ENCODE data around the gene ARHGAP21.

The ARHGAP21 gene

GRCh38 chr10:24551161-24551560 is 172.5 kb downstream of the ARHGAP21 start:
- no peaks in the 10 kb centered on the region for H3K9me3 ChIP-seq (ENCODE audit: insufficient read depth, low read depth, low read length)
- no peaks in the 10 kb centered on the region for H3F3A ChIP-seq (ENCODE audit: low read depth)
- no peaks in the 10 kb centered on the region for H3K79me2 ChIP-seq (ENCODE audit: insufficient read depth, low read length)
- H3K4me2 ChIP-seq (ENCODE audit: low read depth, low read length, poor library complexity, severe bottlenecking): no peak overlapping the region
- no peak overlapping the region for H2AFZ ChIP-seq (ENCODE audit: low read length)
- H3K4me1 ChIP-seq (ENCODE audit: insufficient read depth, low read length, poor library complexity, severe bottlenecking): peaks cover 3% of the 10 kb centered on the region
- no peaks in the 10 kb centered on the region for H3K9me2 ChIP-seq (replicated peaks; ENCODE audit: low read depth, low read length)
- TF ChIP-seq CTCF (conservative IDR thresholded peaks at IDR 0.05; ENCODE audit: low read length): no peak
- no peak for TF ChIP-seq EZH2phosphoT487 (IDR thresholded peaks at IDR 0.05; ENCODE audit: borderline replicate concordance)
- H3K9ac ChIP-seq (ENCODE audit: low read depth, low read length, poor library complexity, severe bottlenecking): no peak overlapping the region
- no peak overlapping the region for H3K4me3 ChIP-seq (ENCODE audit: low read length, poor library complexity, severe bottlenecking)
- H3K36me3 ChIP-seq (ENCODE audit: insufficient read depth, low read length): no peaks in the 10 kb centered on the region
- H3K27me3 ChIP-seq (ENCODE audit: insufficient read depth, low read length, poor library complexity, severe bottlenecking): no peaks in the 10 kb centered on the region
- no peaks in the 10 kb centered on the region for H4K20me1 ChIP-seq (ENCODE audit: insufficient read depth, low read length, poor library complexity, severe bottlenecking)

- Histone ChIP-seq H3K9me2 (replicated peaks; ENCODE audit: low read depth, low read length) (no peaks in the 10 kb centered on the region), H3K79me2 (ENCODE audit: insufficient read depth, low read length) (no peaks in the 10 kb centered on the region), H3K4me2 (ENCODE audit: low read depth, low read length, poor library complexity, severe bottlenecking) (no peak overlapping the region), H3K4me1 (ENCODE audit: insufficient read depth, low read length, poor library complexity, severe bottlenecking) (no peaks in the 10 kb centered on the region), H3K9me3 (ENCODE audit: insufficient read depth, low read depth, low read length) (no peaks in the 10 kb centered on the region), H3F3A (ENCODE audit: low read depth) (no peaks in the 10 kb centered on the region), H3K36me3 (ENCODE audit: insufficient read depth, low read length) (no peaks in the 10 kb centered on the region), H3K27me3 (ENCODE audit: insufficient read depth, low read length, poor library complexity, severe bottlenecking) (no peaks in the 10 kb centered on the region), H3K9ac (ENCODE audit: low read depth, low read length, poor library complexity, severe bottlenecking) (no peak overlapping the region), H3K4me3 (ENCODE audit: low read length, poor library complexity, severe bottlenecking) (no peak overlapping the region), H4K20me1 (ENCODE audit: insufficient read depth, low read length, poor library complexity, severe bottlenecking) (no peaks in the 10 kb centered on the region), H2AFZ (ENCODE audit: low read length) (no peak overlapping the region)
- no peak for TF ChIP-seq CTCF (conservative IDR thresholded peaks at IDR 0.05; ENCODE audit: low read length)
- TF ChIP-seq EZH2phosphoT487 (IDR thresholded peaks at IDR 0.05; ENCODE audit: borderline replicate concordance): no peak
These were observed 173.0 kb downstream of the ARHGAP21 start for GRCh38 chr10:24550680-24551079.

- H3K9me2 ChIP-seq (replicated peaks; ENCODE audit: low read depth, low read length): no peaks in the 10 kb centered on the region
- H3K4me1 ChIP-seq (ENCODE audit: insufficient read depth, low read length, poor library complexity, severe bottlenecking): no peaks in the 10 kb centered on the region
- no peaks in the 10 kb centered on the region for H4K20me1 ChIP-seq (ENCODE audit: insufficient read depth, low read length, poor library complexity, severe bottlenecking)
- H3K9me3 ChIP-seq (ENCODE audit: insufficient read depth, low read depth, low read length): no peaks in the 10 kb centered on the region
- no peak overlapping the region for H3K4me2 ChIP-seq (ENCODE audit: low read depth, low read length, poor library complexity, severe bottlenecking)
- no peaks in the 10 kb centered on the region for H3K36me3 ChIP-seq (ENCODE audit: insufficient read depth, low read length)
- no peak overlapping the region for H2AFZ ChIP-seq (ENCODE audit: low read length)
- TF ChIP-seq CTCF (conservative IDR thresholded peaks at IDR 0.05; ENCODE audit: low read length) (no peak), EZH2phosphoT487 (IDR thresholded peaks at IDR 0.05; ENCODE audit: borderline replicate concordance) (no peak)
- no peaks in the 10 kb centered on the region for H3K79me2 ChIP-seq (ENCODE audit: insufficient read depth, low read length)
- no peaks in the 10 kb centered on the region for H3K27me3 ChIP-seq (ENCODE audit: insufficient read depth, low read length, poor library complexity, severe bottlenecking)
- H3K9ac ChIP-seq (ENCODE audit: low read depth, low read length, poor library complexity, severe bottlenecking): no peak overlapping the region
- H3K4me3 ChIP-seq (ENCODE audit: low read length, poor library complexity, severe bottlenecking): no peak overlapping the region
- H3F3A ChIP-seq (ENCODE audit: low read depth): no peaks in the 10 kb centered on the region
These were observed 178.1 kb downstream of the ARHGAP21 start for GRCh38 chr10:24545585-24545984.

All from Loucy (cell line).